HG03196 (cell line): ENCODE data around the gene RNU6-9.

Experiments used
- ATAC-seq: cut with Tn5 transposase; IDR thresholded peaks from one replicate; pipeline ENCODE4 v1.9.1; 2021; ENCODE audit not compliant: unreplicated experiment

The RNU6-9 gene

DNA sequence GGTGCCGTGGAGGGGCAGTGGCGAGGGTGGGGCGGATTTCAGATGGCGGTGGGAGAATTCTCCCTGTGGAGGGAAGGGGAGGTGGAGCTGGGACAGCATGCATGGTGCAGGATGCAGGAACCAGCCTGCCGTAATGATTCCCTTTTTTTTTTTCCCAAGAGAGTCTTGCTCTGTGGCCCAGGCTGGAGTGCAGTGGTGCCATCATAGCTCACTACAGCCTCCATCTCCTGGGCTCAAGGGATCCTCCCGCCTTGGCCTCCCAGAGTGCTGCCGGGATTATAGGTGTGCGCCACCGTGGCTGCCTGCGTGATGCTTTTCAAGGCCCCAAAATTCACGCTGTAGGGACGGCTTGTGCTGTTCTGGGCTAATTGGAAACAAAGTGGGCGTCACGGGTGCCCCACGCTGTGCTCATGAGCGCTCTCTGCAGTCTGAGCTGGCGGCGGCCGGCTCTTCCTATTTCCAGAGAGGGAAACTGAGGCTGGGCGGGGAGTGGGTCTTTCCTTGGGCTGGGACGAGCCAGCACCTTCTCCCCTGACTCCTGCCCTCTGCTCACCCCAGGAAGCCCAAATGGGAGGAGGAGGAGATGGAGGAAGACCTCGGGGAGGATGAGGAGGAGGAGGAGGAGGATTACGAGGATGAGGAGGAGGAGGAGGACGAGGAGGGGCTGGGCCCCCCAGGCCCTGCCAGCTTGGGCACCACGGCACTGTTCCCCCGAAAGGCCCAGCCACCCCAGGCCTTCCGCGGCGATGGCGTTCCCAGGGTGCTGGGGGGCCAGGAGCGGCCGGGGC is 38.8 kb downstream of the RNU6-9 start:
- ATAC-seq, result no peak

DNA sequence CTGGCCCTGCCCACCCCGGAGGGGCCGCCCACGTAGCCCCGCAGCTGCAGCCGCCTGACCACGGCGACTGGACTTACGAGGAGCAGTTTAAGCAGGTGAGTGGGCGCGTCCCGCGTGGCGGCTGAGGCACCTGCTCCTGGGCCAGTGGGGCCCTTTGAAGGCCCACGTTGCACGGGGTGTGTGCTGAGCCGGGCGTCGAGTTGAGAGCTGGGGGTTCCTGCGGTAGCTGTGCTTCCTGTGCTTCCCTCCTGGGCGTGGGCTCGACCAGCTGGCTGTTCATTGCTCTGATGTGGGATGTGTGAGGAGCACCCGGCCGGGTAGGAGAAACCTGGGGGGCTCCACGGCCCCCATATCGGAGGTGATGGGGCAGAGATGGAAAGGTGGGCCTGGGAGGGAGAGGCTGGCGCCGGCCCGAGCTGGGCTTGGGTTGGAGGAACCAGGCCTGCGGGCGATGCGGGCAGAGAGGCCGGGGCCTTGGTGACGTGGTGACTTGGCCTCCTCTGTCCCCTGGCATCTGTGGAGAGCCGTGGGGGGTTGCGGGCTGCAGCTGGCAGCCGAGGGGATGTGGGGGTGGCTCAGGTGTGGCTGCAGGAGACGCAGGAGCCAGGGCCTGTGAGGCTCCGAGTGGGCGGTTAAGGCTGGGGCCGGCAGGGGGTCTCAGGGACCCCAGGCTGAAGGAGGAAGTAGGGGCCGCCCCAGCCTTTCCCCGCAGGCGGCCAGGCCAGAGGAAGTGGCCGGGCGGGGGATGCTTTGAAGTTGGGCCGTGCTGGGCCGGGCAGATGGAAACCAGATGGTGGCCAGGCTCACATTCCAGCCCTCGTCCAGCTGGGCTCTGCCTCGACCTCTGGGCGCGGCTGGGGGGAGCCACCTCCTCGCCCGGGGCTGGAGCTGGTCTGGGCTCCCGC is 39.6 kb downstream of the RNU6-9 start:
- no peak for ATAC-seq

DNA sequence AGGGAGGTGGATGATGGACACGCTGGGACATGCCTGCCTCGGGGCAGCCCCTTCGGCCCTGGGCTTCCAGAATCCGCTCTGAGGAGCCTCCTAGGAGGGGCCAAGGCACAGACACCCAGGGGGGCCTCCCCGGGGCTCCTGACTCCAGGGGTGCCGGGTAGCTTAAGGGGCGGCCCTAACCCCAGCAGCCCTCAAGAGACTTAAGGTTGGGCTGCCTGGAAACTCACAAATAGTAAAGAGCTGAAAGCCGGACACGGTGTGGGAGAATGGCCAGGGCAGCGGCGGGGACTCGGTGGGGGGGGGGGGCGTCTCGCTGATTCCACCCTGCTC is 40.2 kb downstream of the RNU6-9 start:
- ATAC-seq, result no peak

DNA sequence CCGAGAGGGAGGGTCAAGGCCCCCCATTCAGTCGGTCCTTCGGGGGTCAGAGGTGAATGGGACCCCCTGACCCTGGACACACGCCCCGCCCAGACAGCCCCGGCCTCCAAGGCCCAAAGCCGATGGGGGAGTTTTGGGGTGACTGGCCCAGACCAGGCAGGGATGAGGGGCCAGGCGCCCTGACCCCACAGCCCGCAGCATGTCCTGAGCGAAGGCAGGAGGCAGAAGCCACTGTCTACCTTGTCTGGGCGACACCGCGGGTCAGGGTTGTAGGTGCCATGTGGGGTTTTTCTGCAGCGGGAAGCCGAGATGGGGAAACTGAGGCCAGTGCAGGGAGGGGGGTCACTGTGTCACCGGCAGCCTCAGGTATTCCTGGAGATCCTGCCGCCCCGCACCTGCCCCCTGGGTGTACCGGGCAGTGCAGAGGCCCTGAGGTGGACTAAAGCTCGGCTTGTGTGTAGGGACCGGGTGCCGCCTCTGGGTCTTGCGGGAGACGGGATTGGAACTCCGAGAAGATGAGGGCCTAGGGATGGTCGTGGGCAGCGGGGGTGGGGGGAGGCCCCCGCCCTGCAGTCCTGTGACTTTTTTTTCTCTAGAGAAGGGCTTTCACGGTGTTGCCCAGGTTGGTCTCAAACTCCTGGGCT is 41.0 kb downstream of the RNU6-9 start:
- no peak for ATAC-seq

DNA sequence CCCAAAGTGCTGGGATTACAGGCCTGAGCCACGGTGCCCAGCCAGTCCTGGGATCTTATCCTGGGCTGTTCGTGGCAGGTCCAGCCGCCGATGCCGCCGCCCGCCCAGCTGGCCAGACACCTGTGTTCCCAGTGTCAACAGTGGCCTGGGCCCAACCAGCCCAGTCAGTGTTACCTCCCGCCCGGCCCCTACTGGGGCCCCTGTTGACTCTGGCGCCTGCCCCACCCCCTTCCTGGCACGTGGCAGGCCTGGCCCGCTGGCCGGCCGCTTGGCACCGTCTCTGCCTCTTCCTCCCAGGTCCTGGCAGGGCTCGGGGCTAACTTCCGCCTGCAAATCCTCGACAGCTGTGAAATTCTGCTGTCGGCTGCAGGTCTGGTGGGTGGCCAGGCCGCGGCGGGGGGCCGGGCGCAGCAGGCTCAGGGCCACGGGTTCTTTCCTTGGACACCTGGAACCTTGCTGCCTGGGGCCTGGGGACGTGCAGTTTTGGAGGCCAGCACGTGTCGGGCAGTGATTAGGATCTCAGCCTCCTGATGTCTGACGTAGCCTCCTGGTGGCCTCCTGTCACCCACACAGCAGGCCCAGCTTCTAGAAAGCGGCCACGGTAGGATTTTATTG is 41.7 kb downstream of the RNU6-9 start:
- no peak for ATAC-seq

DNA sequence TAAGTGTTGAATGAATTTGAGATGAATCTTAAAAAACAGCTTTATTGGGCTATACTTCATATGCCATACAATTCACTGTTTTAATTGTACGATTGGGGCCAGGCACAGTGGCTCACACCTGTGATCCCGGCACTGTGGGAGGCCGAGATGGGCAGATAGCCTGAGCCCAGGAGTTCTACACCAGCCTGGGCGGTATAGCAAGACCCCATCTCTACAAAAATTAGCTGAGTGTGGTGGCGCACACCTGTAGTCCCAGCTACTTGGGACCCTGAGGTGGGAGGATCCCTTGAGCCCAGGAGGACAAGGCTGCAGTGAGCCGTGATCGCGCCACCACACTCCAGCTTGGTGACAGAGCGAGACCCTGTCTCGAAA is 42.9 kb downstream of the RNU6-9 start:
- no peak for ATAC-seq

DNA sequence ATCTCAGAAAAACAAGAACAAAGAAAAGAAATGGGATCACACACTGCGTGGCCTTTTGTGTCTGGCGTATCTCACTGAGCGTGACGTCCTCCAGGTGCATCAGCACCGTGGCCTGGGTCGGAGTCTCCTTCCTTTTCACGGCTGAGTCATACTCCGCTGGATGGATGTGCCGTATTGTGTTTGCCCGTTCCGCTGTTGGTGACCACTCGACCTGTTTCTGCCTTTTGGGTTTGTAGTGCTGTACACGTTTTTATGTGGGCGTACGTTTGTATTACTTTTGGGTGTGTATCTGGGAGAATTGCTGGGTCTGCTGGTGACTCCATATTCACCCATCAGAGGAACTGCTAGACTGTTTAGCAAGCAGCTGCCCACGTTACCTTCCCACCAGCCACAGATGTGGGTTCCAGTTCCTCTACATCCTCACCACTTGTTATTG is 44.0 kb downstream of the RNU6-9 start:
- ATAC-seq, result no peak

DNA sequence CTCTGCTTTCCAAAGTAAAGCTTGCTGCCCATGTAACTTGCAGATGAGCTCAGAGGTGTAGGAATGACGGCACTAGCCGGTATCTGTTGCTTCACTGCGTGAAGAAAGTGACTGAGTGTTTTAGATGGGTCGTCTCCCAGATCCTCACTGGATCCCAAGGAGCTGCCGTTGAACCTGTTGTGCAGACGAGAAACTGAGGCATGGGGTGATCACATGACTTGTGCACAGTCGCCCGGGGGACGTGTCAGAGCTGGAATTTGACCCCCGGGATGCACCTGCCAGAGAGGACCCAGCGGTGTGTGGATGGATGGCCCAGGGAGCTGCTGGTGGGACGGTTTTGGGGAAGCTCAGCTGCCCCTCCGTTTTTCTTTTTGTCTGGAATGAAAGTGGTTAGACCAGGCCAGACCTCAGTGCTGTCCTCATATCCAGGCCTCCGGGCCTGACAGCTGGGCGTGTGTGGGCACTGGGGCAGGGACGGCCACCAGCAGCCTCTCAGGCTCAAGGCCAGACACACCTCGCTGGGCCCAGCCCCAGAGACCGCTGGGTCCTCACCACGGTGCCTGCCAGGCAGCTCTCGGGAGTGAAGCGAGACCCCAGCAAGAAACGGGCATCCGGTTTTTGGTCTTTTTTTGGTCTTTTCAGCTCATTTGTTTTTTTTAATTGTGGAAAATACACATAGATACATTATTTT is 45.1 kb downstream of the RNU6-9 start:
- ATAC-seq, result no peak

DNA sequence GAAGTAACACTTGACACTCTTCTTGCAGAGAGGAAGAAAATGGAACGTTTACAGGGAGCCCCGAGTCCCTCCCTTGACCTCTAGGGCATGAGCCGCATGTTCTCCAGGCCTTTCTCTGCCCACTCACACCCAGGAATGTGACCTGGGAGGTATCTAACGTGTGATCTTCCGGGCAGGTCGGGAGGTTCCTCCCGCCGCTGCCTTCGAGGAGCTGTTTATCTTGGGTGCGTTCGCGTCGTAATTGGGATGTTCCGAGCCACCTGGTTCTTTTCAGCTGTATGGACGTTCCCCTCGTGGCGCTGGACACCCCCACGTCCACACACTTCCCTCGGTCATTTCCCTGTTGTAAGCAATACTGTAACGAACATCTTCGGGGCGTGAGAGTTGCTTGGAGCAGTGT is 46.2 kb downstream of the RNU6-9 start:
- no peak for ATAC-seq

DNA sequence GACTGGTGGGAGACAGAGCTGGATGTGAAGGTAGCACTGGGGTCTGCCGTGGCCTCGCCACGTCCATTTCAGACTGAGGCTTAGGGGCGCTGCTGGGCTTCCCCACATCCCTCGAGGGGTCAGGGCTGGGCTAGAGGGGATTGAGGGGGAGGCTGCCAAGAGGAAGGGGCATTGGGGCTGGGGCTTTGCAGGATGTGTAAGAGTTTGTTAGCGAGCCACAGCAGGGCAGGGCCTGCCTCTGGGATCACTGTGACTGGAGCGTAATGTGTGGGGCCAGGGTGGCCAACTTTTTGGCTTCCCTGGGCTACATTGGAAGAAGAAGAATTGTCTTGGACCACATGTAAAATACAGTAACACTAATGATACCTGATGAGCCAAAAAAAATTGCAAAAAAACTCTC is 46.6 kb downstream of the RNU6-9 start:
- no peak for ATAC-seq

DNA sequence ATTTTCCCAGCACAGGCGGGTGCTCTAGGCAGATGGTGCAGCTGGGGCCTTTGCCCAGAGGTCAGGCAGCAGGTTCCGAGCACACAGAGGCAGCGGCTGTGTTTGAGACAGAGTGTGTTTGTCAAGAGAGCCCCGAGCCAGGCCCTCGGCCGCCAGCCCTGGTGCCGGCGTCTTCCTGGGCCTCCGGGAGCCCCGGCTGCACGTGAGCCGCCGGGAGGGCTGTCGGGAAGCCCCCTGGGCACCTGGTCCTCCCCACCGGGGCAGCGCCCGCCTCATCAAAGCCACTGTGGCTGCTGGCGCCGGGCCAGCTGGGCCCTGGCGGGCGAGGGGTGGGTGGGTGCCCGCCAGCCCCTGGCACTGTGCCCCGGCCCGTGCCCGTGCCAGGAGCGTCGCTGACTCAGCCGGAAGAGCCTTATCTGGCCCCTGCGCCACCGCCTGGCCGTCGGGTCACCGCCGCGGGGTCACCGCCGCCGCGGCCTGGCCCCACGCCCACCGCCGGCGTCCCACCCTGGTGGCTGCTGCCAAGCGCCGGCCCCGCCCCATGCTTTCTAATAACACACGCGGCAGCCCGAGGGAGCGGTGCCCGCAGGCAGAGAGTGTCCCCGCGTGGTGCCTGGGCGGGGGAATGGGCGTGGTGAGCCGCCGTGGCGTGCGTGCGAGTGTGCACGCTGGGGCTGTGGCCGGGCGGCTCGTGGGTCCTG is 47.5 kb downstream of the RNU6-9 start:
- ATAC-seq, result peak; percentile 38

DNA sequence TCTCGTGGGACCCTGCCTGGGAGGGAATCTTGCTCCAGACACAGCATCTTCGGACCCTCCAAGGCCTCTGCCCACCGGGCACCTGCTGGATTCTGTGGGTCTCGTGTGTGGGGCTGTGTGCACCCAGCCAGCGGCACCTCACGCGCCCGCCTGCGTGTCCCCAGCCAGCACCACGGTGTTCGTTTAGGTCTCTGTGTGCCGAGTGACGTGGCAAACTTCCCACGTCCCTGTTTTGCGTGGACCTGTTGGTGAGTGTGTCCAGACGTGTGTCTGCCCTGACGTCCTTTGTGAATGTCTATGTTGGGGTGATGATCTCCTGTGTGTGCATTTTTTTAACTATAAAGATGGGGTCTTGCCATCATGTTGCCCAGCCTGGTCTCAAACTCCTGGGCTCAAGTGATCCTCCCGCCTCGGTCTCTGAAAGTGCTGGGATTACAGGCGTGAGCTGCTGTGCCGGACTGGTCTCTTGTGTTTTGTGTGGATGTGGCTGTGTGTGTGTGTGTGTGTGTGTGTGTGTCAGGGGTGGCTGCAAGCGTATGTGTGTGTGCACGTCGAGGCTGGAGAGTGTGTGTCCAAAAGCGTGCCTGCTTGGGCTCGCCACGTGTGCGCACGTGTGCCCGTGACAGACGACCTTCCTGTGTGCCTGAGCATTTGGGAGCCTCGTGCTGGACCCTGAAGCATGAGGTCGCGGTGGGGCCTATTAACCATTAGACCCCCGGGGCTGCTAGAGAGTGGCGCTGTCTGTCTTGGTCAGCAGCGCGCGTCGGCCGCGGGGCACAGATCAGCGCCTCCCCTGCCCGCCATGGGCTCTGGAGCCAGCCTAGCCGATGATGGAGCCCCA is 48.2 kb downstream of the RNU6-9 start:
- peak; percentile 13 for ATAC-seq

DNA sequence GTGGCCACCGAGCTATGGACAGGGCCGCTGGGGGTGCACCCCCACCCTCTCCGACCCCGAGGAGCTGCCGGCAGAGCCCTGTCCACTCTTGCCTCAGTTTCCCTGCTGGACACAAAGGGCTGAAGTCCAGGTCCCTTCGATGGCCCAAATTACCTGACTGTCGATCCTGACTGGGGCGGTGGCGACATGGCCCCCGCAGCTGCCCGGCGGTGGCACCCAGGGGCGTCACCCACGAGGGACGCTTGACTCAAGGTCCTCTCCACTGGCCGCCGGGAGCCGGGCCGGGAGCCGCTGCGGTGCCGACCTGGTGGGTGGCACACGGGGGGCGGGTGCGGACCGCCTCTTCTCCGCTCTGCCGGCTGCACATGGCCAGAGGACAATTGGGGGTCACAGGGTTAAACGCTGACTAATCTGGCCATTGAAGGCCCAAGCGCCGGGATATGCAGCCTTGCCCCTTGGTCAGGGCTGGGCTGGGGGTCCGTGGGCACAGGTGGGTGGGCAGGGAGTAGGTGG is 48.9 kb downstream of the RNU6-9 start:
- no peak for ATAC-seq
